GM12878 (cell line): ENCODE data around the gene ACTL6A. TPM values are rescaled to one million over a fixed set of nuclear protein-coding genes. Genes with fewer than 3 reads are reported as not detected.

ENCODE experiments used
- ATAC-seq: fragments of 200-7000 bp; cut with Tn5 transposase; 3 replicates; pipeline ENCODE4 v1.9.1; 2020; ENCODE audit warnings: mild to moderate bottlenecking, moderate library complexity
- BruUV-seq: library from RNA; stranded (reverse); fragments of 400-500 nt; replicated peaks from 2 replicates; lab custom pipeline; 2021; lab: Mats Ljungman, UMichigan
- CTCF ChIA-PET: fragments of 300-600 bp; sonication (Branson Sonifier 250); formaldehyde crosslinking; extraction: SDS; loops from one replicate; lab custom pipeline; 2021; ENCODE audit warnings: inconsistent platforms; lab: Yijun Ruan, JAX
- POLR2A ChIA-PET: fragments of 350-600 bp; formaldehyde crosslinking; extraction: SDS; loops from one replicate; lab custom pipeline; 2021; ENCODE audit warnings: inconsistent platforms; lab: Charles Lee
- RAD21 ChIA-PET: fragments of 300-600 bp; sonication (Branson Sonifier 250); formaldehyde crosslinking; loops from one replicate; lab custom pipeline; 2023; ENCODE audit warnings: antibody characterized with exemption; ENCODE audit not compliant: unreplicated experiment; lab: Charles Lee
- SMC1A ChIA-PET: fragments of 300-600 bp; sonication (Branson Sonifier 250); formaldehyde crosslinking; loops from one replicate; lab custom pipeline; 2023; ENCODE audit not compliant: unreplicated experiment, uncharacterized antibody; lab: Charles Lee
- DNase-seq: peaks from one replicate; pipeline ENCODE4 v3.0.0-alpha.2; 2011; ENCODE audit warnings: low read depth, low spot score
- FAIRE-seq: peaks from 3 replicates; lab custom pipeline; 2011; peaks lifted over from hg19 to GRCh38; lab: Jason Lieb, UNC
- H2AFZ ChIP-seq: 2 replicates; pipeline ENCODE4 v1.6.0; 2011; ENCODE audit warnings: low read depth, low read length, control low read depth; ENCODE audit not compliant: control insufficient read depth
- H3K27ac ChIP-seq: 2 replicates; pipeline ENCODE4 v1.5.1; 2011; ENCODE audit warnings: control low read depth; ENCODE audit not compliant: control insufficient read depth, insufficient read depth
- H3K27me3 ChIP-seq, 2 experiments: replicated peaks in 1 of 2; 2 replicates each; pipeline versions ENCODE4 v1.6.0 to v1.6.1; 2011; ENCODE audit warnings: low read length in 1 of 2; ENCODE audit not compliant: control insufficient read depth in 2 of 2, insufficient read depth in 2 of 2
- H3K36me3 ChIP-seq, 2 experiments: 2 replicates each; pipeline ENCODE4 v1.5.1; 2011; ENCODE audit warnings: low read length in 1 of 2; ENCODE audit not compliant: control insufficient read depth in 2 of 2, insufficient read depth in 2 of 2
- H3K4me1 ChIP-seq: 2 replicates; pipeline ENCODE4 v1.6.1; 2011; ENCODE audit warnings: mild to moderate bottlenecking, low read length, moderate library complexity, mixed read lengths; ENCODE audit not compliant: control insufficient read depth, insufficient read depth
- H3K4me2 ChIP-seq: 2 replicates; pipeline ENCODE4 v1.6.0; 2011; ENCODE audit warnings: control low read depth; ENCODE audit not compliant: control insufficient read depth, insufficient read depth
- H3K4me3 ChIP-seq: fragments of 200-600 bp; sonication (generic); 2 replicates; pipeline ENCODE4 v1.5.1; 2016
- H3K79me2 ChIP-seq: 2 replicates; pipeline ENCODE4 v1.6.0; 2011; ENCODE audit warnings: low read length; ENCODE audit not compliant: control insufficient read depth, insufficient read depth
- H3K9ac ChIP-seq: 2 replicates; pipeline ENCODE4 v1.8.0; 2011; ENCODE audit warnings: low read length, control low read depth, mixed read lengths; ENCODE audit not compliant: control insufficient read depth, insufficient read depth
- H3K9me3 ChIP-seq: replicated peaks from 3 replicates; pipeline ENCODE4 v1.5.1; 2011; ENCODE audit warnings: mild to moderate bottlenecking, low read length; ENCODE audit not compliant: control insufficient read depth, insufficient read depth
- H4K20me1 ChIP-seq: 2 replicates; pipeline ENCODE4 v1.6.0; 2011; ENCODE audit not compliant: control insufficient read depth, insufficient read depth
- ASH2L ChIP-seq: fragments of 300-600, 200-600 bp; sonication (generic); IDR thresholded peaks from 2 replicates; pipeline ENCODE4 v1.6.1; 2017; ENCODE audit warnings: low read depth, mild to moderate bottlenecking, borderline replicate concordance
- BMI1 ChIP-seq: fragments of 450-650 bp; IDR thresholded peaks from 2 replicates; pipeline ENCODE4 v1.6.1; 2016; ENCODE audit warnings: mild to moderate bottlenecking, moderate library complexity, borderline replicate concordance
- CEBPB ChIP-seq, 2 experiments: fragments of 150-350 bp in 1 of 2; IDR thresholded peaks; 2 replicates each; pipeline ENCODE4 v1.6.1; 2012 to 2014; ENCODE audit warnings: low read depth in 2 of 2, low read length in 2 of 2, borderline replicate concordance in 1 of 2, inconsistent platforms in 1 of 2
- CHD1 ChIP-seq: IDR thresholded peaks from 2 replicates; pipeline ENCODE4 v1.6.1; 2012; ENCODE audit warnings: low read depth, low read length, improper control_type of control experiment
- DPF2 ChIP-seq: fragments of 450-650 bp; IDR thresholded peaks from 2 replicates; pipeline ENCODE4 v1.6.1; 2017; ENCODE audit warnings: mild to moderate bottlenecking
- EP300 ChIP-seq, 2 experiments: fragments of 150-350 bp in 1 of 2; IDR thresholded peaks; 2 replicates each; pipeline ENCODE4 v1.6.1; 2011 to 2012; ENCODE audit warnings: low read depth in 2 of 2, low read length in 2 of 2, borderline replicate concordance in 1 of 2, improper control_type of control experiment in 1 of 2, inconsistent platforms in 1 of 2; ENCODE audit not compliant: control insufficient read depth in 1 of 2
- EZH2 ChIP-seq: IDR thresholded peaks from 2 replicates; pipeline ENCODE4 v1.6.1; 2012; ENCODE audit warnings: low read depth, mild to moderate bottlenecking, control low read depth, inconsistent platforms, low read length, borderline replicate concordance; ENCODE audit not compliant: control insufficient read depth
- IRF3 ChIP-seq: fragments of 450-650 bp; IDR thresholded peaks from 2 replicates; pipeline ENCODE4 v1.6.1; 2014; ENCODE audit warnings: mild to moderate bottlenecking
- NFYA ChIP-seq: IDR thresholded peaks from 2 replicates; pipeline ENCODE4 v1.6.1; 2011; ENCODE audit warnings: low read depth, mild to moderate bottlenecking, low read length, improper control_type of control experiment, borderline replicate concordance
- NR2F1 ChIP-seq: fragments of 450-650 bp; conservative IDR thresholded peaks from 2 replicates; pipeline ENCODE4 v1.6.1; 2017; ENCODE audit warnings: mild to moderate bottlenecking
- NRF1 ChIP-seq: conservative IDR thresholded peaks from 2 replicates; pipeline ENCODE4 v1.6.1; 2011; ENCODE audit warnings: mild to moderate bottlenecking, low read depth, low read length, improper control_type of control experiment
- SPI1 ChIP-seq: IDR thresholded peaks from 2 replicates; pipeline ENCODE4 v1.6.1; 2011; ENCODE audit warnings: low read depth, mild to moderate bottlenecking, low read length, moderate library complexity, borderline replicate concordance; ENCODE audit not compliant: insufficient read depth
- TCF7 ChIP-seq: IDR thresholded peaks from 2 replicates; pipeline ENCODE4 v1.6.1; 2014; ENCODE audit warnings: antibody characterized with exemption, borderline replicate concordance
- ZBED1 ChIP-seq: IDR thresholded peaks from 2 replicates; pipeline ENCODE4 v1.6.1; 2016; ENCODE audit warnings: borderline replicate concordance
- WGBS: methylation state at CpG from one replicate; pipeline ENCODE4 v1.1.6; 2016; ENCODE audit warnings: low lambda C conversion rate; ENCODE audit not compliant: insufficient replicate concordance, insufficient coverage; ENCODE audit errors: missing lambda C conversion rate; 5-methylcytosine and 5-hydroxymethylcytosine counted together
- in situ Hi-C: fragments of 300-500 bp; cut with MboI; formaldehyde crosslinking; loops from 9 replicates; pipeline ENCODE4 v1.14.3; 2018; ENCODE audit warnings: mixed read lengths
- intact Hi-C: fragments of 100-400 bp; cut with micrococcal nuclease; formaldehyde crosslinking; loops from one replicate; pipeline ENCODE4 v1.14.2; 2022; ENCODE audit not compliant: unreplicated experiment
- polyA plus RNA-seq, 11 experiments: library from polyadenylated mRNA; depleted of rRNA in 4 of 11; unstranded in 6 of 11; stranded (reverse) in 5 of 11; fragments of >200 nt; fragmentation: Nextera tagmentation in 4 of 11; fragmentation: Illumina TruSeq in 1 of 11; extraction: Ambion mirVana in 4 of 11; extraction: Trizol in 1 of 11; gene quantifications; 1 replicate in 1 of 11; 2 replicates in 10 of 11; pipeline versions ENCODE4 v1.2.1 to v1.2.3, GENCODE V29; 2011 to 2016; ENCODE audit warnings: inconsistent platforms in 2 of 11, missing spikeins in 2 of 11, low read depth in 1 of 11
- total RNA-seq, 4 experiments: library from RNA; depleted of rRNA in 3 of 4; stranded (reverse); fragments of >200 nt in 3 of 4; fragmentation: Illumina TruSeq in 1 of 4; extraction: Trizol in 1 of 4; gene quantifications; 2 replicates each; pipeline versions ENCODE4 v1.2.1 to v1.2.3, GENCODE V29; 2013 to 2021

Gene ACTL6A
- total and polyA plus RNA-seq, 10 of the 15 experiments (the other 5 are each of a cell fraction or from before 2014, with no cell fraction given) = 70.2 to 197 (median 105) TPM

- TF ChIP-seq IRF3 (no peak), BMI1 (no peak), TCF7 (no peak), NR2F1 (no peak), EP300 (IDR thresholded peaks at IDR 0.05; ENCODE audit: borderline replicate concordance in 1 of 2, control insufficient read depth in 1 of 2, low read depth in 2 of 2, low read length in 2 of 2) (no peak), ASH2L (no peak)
Observed at GRCh38 chr3:179622023-179622422, 59.3 kb downstream of the ACTL6A start (continued).

GRCh38 chr3:179624451-179624850 lies 61.7 kb downstream of the ACTL6A start:
- H3K9ac ChIP-seq = no peak overlapping the region
- intact Hi-C loops (no loop called here), in situ Hi-C loops (no loop called here)
- ATAC-seq = no peak
- ChIA-PET CTCF (no interaction called here), RAD21 (no interaction called here), SMC1A (no interaction called here), POLR2A (no interaction called here)
- H3K27ac ChIP-seq = no peak overlapping the region
- DNase-seq = no peak
- BruUV-seq = no TSS peak
- H3K27me3 ChIP-seq = no peaks in the 10 kb centered on the region
- no peak overlapping the region for H3K4me3 ChIP-seq
- WGBS = 95% methylated on average over 2 of the region's 3 CpGs
- no peak overlapping the region for H2AFZ ChIP-seq
- no peaks in the 10 kb centered on the region for H3K9me3 ChIP-seq
- no peak overlapping the region for H3K4me2 ChIP-seq
- H3K4me1 ChIP-seq = no peaks in the 10 kb centered on the region
- no peak for FAIRE-seq
- no peaks in the 10 kb centered on the region for H3K79me2 ChIP-seq
- H3K36me3 ChIP-seq = peaks cover 0 to 10% of the 10 kb centered on the region in 2 experiments; a peak in 2 of 4 replicates
- TF ChIP-seq DPF2 = no peak
- TF ChIP-seq SPI1 = no peak
- no peak for TF ChIP-seq BMI1
- no peak for TF ChIP-seq CHD1
- no peak for TF ChIP-seq NRF1
- TF ChIP-seq NFYA = no peak
- TF ChIP-seq EZH2 = no peak
- TF ChIP-seq CEBPB (IDR thresholded peaks at IDR 0.05; ENCODE audit: borderline replicate concordance in 1 of 2, low read depth in 2 of 2, low read length in 2 of 2) = no peak
- no peak for TF ChIP-seq ZBED1
- no peaks in the 10 kb centered on the region for H4K20me1 ChIP-seq
